ENCODE measurements around the gene ZNHIT3.

ZNHIT3 gene

GRCh38 chr17:36501351-36501750 is 14.9 kb downstream of the ZNHIT3 start:
- no peaks in the 10 kb centered on the region for H3K27me3 ChIP-seq (ENCODE audit: insufficient read depth, low read depth, severe bottlenecking)
- peaks cover 88% of the 10 kb centered on the region for H3K36me3 ChIP-seq
- no peak overlapping the region for H3K27ac ChIP-seq
- no peak overlapping the region for H3K4me3 ChIP-seq (ENCODE audit: low read depth, low read length)
- TF ChIP-seq CTCF (IDR thresholded peaks at IDR 0.05; ENCODE audit: low read depth, low read length), result no peak
- H3K9me3 ChIP-seq (ENCODE audit: severe bottlenecking), result no peaks in the 10 kb centered on the region
- no peak for DNase-seq

GRCh38 chr17:36501963-36502362 is 15.5 kb downstream of the ZNHIT3 start:
- no peak for TF ChIP-seq CTCF (IDR thresholded peaks at IDR 0.05; ENCODE audit: low read depth, low read length)
- Histone ChIP-seq H3K36me3 (peaks cover 88% of the 10 kb centered on the region), H3K27ac (no peak overlapping the region), H3K27me3 (ENCODE audit: insufficient read depth, low read depth, severe bottlenecking) (no peaks in the 10 kb centered on the region), H3K4me3 (ENCODE audit: low read depth, low read length) (no peak overlapping the region), H3K9me3 (ENCODE audit: severe bottlenecking) (no peaks in the 10 kb centered on the region)
- no peak for DNase-seq

- Histone ChIP-seq H3K4me3 (ENCODE audit: low read depth, low read length) (no peak overlapping the region), H3K9me3 (ENCODE audit: severe bottlenecking) (no peaks in the 10 kb centered on the region), H3K36me3 (peaks cover 93% of the 10 kb centered on the region), H3K27ac (no peak overlapping the region; the same call in 1 of the 2 replicates), H3K27me3 (ENCODE audit: insufficient read depth, low read depth, severe bottlenecking) (no peaks in the 10 kb centered on the region)
- no peak for DNase-seq
- no peak for TF ChIP-seq CTCF (IDR thresholded peaks at IDR 0.05; ENCODE audit: low read depth, low read length)
Observed at GRCh38 chr17:36503456-36504155, 17.1 kb downstream of the ZNHIT3 start.

- no peaks in the 10 kb centered on the region for H3K9me3 ChIP-seq (ENCODE audit: severe bottlenecking)
- H3K36me3 ChIP-seq, result peaks cover 93% of the 10 kb centered on the region
- no peak for DNase-seq
- no peak overlapping the region for H3K4me3 ChIP-seq (ENCODE audit: low read depth, low read length)
- H3K27me3 ChIP-seq (ENCODE audit: insufficient read depth, low read depth, severe bottlenecking), result no peaks in the 10 kb centered on the region
- no peak overlapping the region; the same call in 1 of the 2 replicates for H3K27ac ChIP-seq
- TF ChIP-seq CTCF (IDR thresholded peaks at IDR 0.05; ENCODE audit: low read depth, low read length), result no peak
Observed at GRCh38 chr17:36504156-36504545, 17.7 kb downstream of the ZNHIT3 start.

- Histone ChIP-seq H3K36me3 (peaks cover 94% of the 10 kb centered on the region), H3K27ac (peak overlapping the region; percentile 26), H3K9me3 (ENCODE audit: severe bottlenecking) (no peaks in the 10 kb centered on the region), H3K4me3 (ENCODE audit: low read depth, low read length) (no peak overlapping the region), H3K27me3 (ENCODE audit: insufficient read depth, low read depth, severe bottlenecking) (no peaks in the 10 kb centered on the region)
- peak; percentile 35 for DNase-seq
- no peak for TF ChIP-seq CTCF (IDR thresholded peaks at IDR 0.05; ENCODE audit: low read depth, low read length)
Observed at GRCh38 chr17:36505171-36505570, 18.7 kb downstream of the ZNHIT3 start.
